ENCODE results near the gene PDXK.

The PDXK gene

GRCh38 chr21:43764576-43765495 is 45.9 kb downstream of the PDXK start:
- DNase-seq, result no peak

GRCh38 chr21:43766734-43767497 is 48.0 kb downstream of the PDXK start:
- no peak for DNase-seq

GRCh38 chr21:43767498-43767983 is 48.6 kb downstream of the PDXK start:
- DNase-seq, result no peak

- no peak for DNase-seq
These were observed 49.3 kb downstream of the PDXK start for GRCh38 chr21:43767984-43768867.

GRCh38 chr21:43768868-43769167 is 49.9 kb downstream of the PDXK start:
- no peak for DNase-seq

- DNase-seq, result no peak
These were observed 50.5 kb downstream of the PDXK start for GRCh38 chr21:43769325-43769958.

- no peak for DNase-seq
These were observed 51.2 kb downstream of the PDXK start for GRCh38 chr21:43770066-43770655.

- no peak for DNase-seq
These were observed 52.3 kb downstream of the PDXK start for GRCh38 chr21:43771199-43771675.

GRCh38 chr21:43771698-43772424 is 52.9 kb downstream of the PDXK start:
- DNase-seq, result no peak

- no peak for DNase-seq
These were observed 53.5 kb downstream of the PDXK start for GRCh38 chr21:43772425-43772821.

- no peak for DNase-seq
These were observed 55.2 kb downstream of the PDXK start for GRCh38 chr21:43774163-43774562.

- no peak for DNase-seq
These were observed 56.3 kb downstream of the PDXK start for GRCh38 chr21:43775190-43775589.

GRCh38 chr21:43775795-43776430 is 57.0 kb downstream of the PDXK start, which contains the start of gene CSTB:
CSTB (minus strand) TSS chr21:43776308; CDS start chr21:43776269, 39 bp downstream.
- peak; percentile 13 for DNase-seq

- DNase-seq, result no peak
These were observed 59.0 kb downstream of the PDXK start for GRCh38 chr21:43777953-43778352.

GRCh38 chr21:43778469-43779335 is 59.8 kb downstream of the PDXK start:
- no peak for DNase-seq

GRCh38 chr21:43779660-43780059 is 60.7 kb downstream of the PDXK start:
- DNase-seq, result no peak

- no peak for DNase-seq
These were observed 62.9 kb downstream of the PDXK start for GRCh38 chr21:43781846-43782245.

- no peak for DNase-seq
These were observed 63.6 kb downstream of the PDXK start for GRCh38 chr21:43782431-43783097.

All from NCI-H1417 treated with DMSO at 0.1 percent for 48 hours (cell line).